GM18517 (cell line): Measurements from ENCODE around the gene TXNDC12.
A peak's percentile ranks its signal among the peaks of the same experiment; 100 is the strongest.
"Not testable (repeated sequence)": the region's sequence is repeated elsewhere in the genome, so short reads cannot be mapped to it uniquely, and the experiment has no call there.

ENCODE experiments used
- ATAC-seq: cut with Tn5 transposase; IDR thresholded peaks from one replicate; pipeline ENCODE4 v1.9.1; 2021; ENCODE audit warnings: mild to moderate bottlenecking, moderate library complexity; ENCODE audit not compliant: unreplicated experiment

Gene TXNDC12

GRCh38 chr1:52055066-52055865, at the start of gene TXNDC12:
TXNDC12 (minus strand) TSS chr1:52055191; CDS start chr1:52055096, 95 bp downstream.
- peak; percentile 41 for ATAC-seq

- peak; percentile 76 for ATAC-seq
Measured at GRCh38 chr1:52102336-52103013, 47.5 kb upstream of the TXNDC12 start.

GRCh38 chr1:52098139-52098871, 43.3 kb upstream of the TXNDC12 start:
- no peak for ATAC-seq

GRCh38 chr1:52096216-52096615, 41.2 kb upstream of the TXNDC12 start:
- ATAC-seq, result no peak

- not testable (repeated sequence) for ATAC-seq
Measured at GRCh38 chr1:52094300-52094699, 39.3 kb upstream of the TXNDC12 start.

GRCh38 chr1:52087892-52088291, 32.9 kb upstream of the TXNDC12 start:
- ATAC-seq, result not testable (repeated sequence)

GRCh38 chr1:52080014-52080415, 25.0 kb upstream of the TXNDC12 start:
- no peak for ATAC-seq

- not testable (repeated sequence) for ATAC-seq
Measured at GRCh38 chr1:52077277-52077676, 22.3 kb upstream of the TXNDC12 start.

- ATAC-seq, result no peak
Measured at GRCh38 chr1:52072291-52072690, 17.3 kb upstream of the TXNDC12 start.

GRCh38 chr1:52070704-52071103, 15.7 kb upstream of the TXNDC12 start:
- no peak for ATAC-seq

- no peak for ATAC-seq
Measured at GRCh38 chr1:52063192-52063591, 8.2 kb upstream of the TXNDC12 start.

GRCh38 chr1:52060822-52061221, 5.8 kb upstream of the TXNDC12 start:
- no peak for ATAC-seq

- no peak for ATAC-seq
Measured at GRCh38 chr1:52059888-52060287, 4.9 kb upstream of the TXNDC12 start.

GRCh38 chr1:52059321-52059720, 4.3 kb upstream of the TXNDC12 start:
- no peak for ATAC-seq

- no peak for ATAC-seq
Measured at GRCh38 chr1:52057876-52058415, 3.0 kb upstream of the TXNDC12 start.

GRCh38 chr1:52057255-52057654, 2.3 kb upstream of the TXNDC12 start:
- no peak for ATAC-seq

GRCh38 chr1:52056937-52057231, 1.9 kb upstream of the TXNDC12 start:
- peak; percentile 37 for ATAC-seq

GRCh38 chr1:52056163-52056936, 1.4 kb upstream of the TXNDC12 start, which contains the start of gene BTF3L4:
BTF3L4 (plus strand) TSS chr1:52056295; CDS start chr1:52059848, 3,553 bp downstream.
- peak; percentile 82 for ATAC-seq

- no peak for ATAC-seq
Measured at GRCh38 chr1:52055866-52056162, 823 bp upstream of the TXNDC12 start.

GRCh38 chr1:52054496-52055065, 410 bp downstream of the TXNDC12 start:
- no peak for ATAC-seq
